HG03064 (cell line): ENCODE data around the gene RRP7A.
A peak's percentile ranks its signal among the peaks of the same experiment; 100 is the strongest.
"Not testable (repeated sequence)": the region's sequence is repeated elsewhere in the genome, so short reads cannot be mapped to it uniquely, and the experiment has no call there.

Source experiments
- ATAC-seq: cut with Tn5 transposase; IDR thresholded peaks from one replicate; pipeline ENCODE4 v1.9.1; 2021; ENCODE audit warnings: low read depth; ENCODE audit not compliant: unreplicated experiment

The RRP7A gene

DNA sequence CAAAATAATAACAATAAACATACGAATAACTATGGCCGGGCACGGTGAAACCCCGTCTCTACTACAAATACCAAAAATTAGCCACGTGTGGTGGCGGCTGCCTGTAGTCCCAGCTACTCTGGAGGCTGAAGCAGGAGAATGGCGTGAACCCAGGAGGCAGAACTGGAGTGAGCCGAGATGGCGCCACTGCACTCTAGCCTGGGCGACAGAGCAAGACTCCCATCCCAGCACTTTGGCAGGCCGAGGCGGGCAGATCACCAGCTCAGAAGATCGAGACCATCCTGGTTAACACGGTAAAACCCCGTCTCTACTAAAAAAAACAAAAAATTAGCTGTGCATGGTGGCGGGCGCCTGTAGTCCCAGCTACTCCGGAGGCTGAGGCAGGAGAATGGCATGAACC is 17.0 kb upstream of the RRP7A start:
- ATAC-seq = not testable (repeated sequence)

DNA sequence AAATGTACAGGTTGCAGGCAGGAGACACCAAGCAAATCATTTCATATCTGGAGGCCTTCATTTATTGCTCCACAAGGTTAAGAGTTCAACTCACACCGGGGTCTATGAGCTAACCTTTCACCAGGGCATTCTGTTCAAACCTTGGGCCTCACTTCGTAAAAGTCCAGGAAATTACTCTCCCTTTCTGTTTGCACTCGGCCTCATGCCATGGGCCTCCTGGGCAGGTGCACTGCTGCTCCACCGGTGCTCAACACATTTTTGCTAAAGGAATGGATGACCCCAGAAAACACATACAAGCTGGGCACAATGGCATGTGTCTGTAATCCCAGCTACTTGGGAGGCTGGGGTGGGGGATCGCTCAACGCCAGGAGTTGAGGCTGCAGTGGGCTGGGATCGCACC is 16.6 kb upstream of the RRP7A start:
- ATAC-seq = no peak

DNA sequence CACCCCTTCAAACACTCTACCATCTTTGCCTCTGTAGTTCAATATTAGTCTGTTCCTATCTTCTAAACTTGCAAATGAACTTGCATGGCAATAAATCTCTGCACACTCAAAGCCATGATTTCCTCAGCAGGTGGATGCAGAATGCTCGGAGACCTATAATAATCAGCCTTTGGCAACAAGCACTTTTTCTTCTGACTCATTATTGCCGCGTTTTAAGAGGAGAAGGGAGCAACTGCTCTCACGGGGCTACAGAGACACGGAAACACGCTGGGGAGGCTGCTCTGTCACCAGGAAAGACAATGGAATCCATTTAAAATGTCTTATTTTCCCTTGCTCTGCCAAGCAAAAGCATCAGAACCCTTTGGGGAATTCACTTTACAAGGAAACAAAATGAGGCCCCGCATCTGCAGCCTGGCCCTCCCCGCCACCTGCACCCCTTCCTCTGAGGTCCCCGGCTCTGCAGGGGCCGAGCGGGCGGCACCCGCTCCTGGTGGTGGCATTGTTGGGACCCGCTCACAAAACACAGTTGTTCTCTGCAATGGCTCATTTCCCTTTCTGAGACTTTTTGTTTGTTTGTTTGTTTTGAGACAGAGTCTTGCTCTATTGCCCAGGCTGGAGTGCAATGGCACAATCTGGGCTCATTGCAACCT is 15.6 kb upstream of the RRP7A start:
- not testable (repeated sequence) for ATAC-seq

DNA sequence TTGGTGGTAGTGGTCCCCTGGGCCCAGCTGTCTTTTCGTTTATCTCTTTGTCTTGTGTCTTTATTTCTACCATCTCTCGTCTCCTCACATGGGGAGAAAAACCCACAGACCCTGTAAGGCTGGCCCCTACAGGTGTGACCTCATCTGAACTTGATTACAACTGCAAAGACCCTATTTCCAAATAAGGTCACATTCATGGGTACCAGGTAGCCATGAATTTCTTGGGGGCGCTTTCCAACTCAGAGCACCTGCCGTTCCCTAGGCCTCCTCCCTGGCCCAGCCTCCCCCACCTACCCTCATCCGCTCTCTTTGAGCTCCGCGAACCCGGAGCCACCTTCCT is 14.0 kb upstream of the RRP7A start:
- no peak for ATAC-seq

DNA sequence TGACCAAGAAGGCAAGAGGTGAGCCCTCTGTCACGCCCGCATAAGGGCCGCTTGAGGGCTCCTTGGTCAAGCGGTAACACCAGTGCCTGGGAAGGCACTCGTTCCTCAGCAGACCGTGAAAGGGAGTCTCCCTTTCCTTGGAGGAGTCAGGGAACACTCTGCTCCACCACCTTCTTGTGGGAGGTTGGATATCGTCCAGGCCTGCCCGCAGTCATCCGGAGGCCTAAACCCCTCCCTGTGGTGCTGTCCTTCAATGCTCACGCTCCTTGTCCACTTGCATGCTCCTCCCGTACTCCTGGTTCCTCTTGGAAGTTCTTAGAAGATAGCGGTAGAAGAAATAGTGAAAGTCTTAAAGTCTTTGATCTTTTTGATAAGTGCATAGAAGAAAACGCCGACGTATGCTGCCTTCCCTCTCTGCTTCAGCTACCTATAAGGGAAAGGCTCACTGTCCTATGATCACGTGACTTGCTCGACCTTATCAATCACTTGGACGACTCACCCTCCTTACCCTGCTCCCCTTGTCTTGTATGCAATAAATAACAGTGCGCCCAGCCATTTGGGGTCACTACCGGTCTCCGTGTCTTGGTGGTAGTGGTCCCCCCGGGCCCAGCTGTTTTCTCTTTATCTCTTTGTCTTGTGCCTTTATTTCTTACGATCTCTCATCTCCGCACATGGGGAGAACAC is 11.9 kb upstream of the RRP7A start:
- ATAC-seq = not testable (repeated sequence)

DNA sequence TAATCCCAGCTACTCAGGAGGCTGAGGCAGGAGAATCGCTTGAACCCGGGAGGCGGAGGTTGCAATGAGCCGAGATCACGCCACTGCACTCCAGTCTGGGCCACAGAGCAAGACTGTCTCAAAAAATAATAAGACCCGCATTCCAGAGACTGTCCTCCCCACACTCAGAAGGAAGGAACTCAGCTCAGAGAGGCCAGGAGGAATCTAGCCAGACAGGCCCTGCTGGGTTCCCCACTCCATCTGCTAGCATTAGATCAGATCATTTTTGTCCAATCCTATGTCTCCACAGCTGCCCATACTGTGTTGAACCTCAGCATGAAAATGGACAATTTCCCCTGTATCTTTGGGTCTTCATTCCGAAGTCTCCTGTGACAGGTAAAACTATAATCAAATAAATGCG is 9.8 kb upstream of the RRP7A start:
- not testable (repeated sequence) for ATAC-seq

DNA sequence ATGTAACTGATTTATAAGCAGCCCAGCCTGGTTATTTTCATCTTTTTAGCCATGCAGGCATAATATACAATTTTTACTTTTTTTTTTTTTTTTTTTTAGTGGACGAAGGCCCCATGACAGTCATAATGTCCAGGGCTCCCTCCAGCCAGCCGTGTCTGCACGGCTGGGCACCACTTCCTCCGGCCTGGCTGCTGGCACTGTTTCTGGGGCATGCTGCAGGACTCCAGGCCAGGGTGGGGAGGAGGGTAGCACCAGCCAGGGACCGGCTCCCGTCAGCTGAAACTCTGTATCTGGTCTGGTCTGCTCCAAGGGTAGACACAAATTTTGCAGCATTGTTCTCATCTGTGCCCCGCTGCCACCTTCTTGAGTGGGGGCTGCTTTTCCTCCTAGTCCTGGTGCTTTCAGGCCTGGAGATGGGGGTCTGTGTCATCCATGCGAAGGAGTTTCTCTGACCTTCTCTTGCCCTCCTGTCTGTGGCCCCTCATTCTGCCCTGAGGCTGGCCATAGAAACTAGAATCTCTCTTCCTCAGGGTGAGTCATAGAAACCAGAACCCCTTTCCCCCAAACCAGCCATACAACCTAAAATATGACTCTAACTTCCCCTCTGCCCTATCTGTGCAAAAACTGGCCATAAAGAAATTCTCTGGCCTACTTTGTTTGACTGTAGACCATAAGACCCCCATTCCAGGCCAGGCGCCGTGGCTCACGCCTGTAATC is 9.2 kb upstream of the RRP7A start:
- ATAC-seq = peak; percentile 48

DNA sequence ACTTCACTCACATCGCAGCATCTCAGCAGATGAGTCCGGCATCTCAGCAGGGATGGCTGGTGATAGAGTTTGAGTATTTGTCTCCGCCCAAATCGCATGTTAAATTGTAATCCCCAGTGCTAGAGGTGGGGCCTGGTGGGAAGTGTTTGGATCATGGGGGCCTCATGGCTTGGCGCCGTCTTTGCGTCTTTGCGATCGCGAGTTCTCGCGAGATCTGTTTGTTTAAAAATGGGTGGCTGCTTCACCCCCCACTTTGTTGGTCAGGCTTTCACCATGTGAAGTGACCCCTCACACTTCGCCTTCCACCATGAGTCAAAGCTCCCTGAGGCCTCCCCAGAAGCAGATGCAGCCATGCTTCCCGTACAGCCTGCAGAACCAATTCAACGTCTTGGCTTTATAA is 3.0 kb upstream of the RRP7A start:
- no peak for ATAC-seq

DNA sequence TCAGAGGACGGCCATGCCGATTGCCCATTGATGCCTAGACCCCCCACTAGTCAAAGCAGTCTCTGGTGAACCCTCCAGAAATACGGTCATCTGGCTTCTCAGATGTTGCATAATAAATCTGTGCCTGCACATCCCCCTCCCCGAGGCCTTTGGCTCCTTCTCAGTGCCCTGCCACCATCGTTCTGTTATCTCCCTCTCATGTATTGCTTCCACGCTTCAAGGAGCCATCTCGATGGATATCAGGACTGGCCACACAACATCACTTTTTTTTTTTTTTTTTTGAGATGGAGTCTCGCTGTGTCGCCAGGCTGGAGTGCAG is 1.6 kb upstream of the RRP7A start:
- no peak for ATAC-seq

DNA sequence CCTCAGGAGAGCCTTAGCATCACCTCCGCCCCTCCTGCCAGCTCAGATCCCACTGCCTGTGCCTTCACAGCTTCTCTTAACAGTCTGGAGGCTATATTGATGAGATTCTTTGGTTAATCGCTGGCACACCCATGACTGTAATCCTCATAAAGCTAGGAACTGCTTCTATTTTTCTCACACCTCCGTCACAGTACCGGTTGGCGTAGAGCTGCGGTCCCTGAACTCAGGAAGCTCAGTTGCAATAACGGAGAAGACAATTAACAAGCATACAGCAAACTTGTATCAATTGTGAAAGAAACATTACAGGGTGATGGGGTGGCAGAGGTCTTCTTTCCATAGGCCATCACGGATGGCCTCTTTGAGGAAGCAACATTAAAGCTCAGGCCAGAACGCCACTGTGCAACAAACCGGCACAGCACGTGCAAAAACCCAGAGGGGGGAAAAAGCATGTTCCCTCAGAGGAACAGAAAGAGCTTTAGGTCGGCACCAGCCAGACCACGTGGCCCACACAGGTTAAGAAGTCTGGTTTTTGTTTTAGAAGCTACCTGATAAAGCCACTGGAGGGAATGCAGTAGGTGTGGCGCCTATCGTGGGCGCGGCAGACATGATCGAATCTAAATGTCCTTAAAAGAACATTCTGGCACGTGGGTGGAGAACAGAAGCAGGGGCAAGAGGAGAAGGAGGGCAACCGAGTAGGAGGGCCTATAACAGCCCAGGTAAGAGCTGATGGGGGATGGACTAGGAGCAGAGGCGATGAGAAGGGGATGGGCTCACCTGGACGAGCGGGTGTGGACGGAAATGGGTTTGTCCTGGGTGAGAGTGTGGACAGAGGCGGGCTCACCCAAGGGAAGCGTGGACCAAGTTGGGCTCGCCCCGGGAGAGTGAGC is 715 bp downstream of the RRP7A start:
- ATAC-seq = peak; percentile 11

DNA sequence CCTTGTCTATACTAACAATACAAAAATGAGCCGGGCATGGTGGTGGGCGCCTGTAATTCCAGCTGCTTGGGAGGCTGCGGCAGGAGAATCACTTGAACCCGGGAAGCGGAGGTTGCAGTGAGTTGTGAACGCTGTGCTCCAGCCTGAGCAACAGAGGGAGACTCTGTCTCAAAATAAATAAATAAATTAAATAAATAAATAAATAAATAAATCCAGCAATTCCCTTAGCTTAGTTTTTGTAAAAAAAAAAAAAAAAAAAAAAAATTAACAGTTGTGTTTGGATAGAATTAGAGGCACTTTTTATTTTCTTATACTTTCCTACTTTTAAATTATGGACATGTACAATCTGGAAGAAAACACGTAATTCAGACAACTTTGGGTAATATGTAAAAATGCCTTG is 2.5 kb downstream of the RRP7A start:
- not testable (repeated sequence) for ATAC-seq

DNA sequence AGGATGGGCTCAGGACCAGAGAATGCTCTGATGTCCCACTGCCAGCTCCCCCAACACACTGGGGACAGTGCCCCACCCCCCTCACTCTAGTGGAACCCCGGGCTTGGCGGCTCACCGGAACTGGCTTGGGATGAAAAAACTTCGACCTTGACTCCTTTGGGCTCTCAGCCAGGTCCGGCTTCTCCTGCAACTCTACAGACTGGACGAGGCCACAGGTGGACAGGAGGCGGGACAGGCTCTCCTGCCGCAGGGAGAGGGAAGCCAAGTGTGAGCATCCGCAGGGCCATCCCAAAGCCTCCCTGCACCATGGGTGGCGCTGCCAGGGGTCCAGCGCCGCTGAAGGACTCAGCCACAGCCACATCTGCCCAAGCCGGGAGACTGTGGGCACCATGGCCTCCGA is 3.7 kb downstream of the RRP7A start:
- ATAC-seq = no peak

DNA sequence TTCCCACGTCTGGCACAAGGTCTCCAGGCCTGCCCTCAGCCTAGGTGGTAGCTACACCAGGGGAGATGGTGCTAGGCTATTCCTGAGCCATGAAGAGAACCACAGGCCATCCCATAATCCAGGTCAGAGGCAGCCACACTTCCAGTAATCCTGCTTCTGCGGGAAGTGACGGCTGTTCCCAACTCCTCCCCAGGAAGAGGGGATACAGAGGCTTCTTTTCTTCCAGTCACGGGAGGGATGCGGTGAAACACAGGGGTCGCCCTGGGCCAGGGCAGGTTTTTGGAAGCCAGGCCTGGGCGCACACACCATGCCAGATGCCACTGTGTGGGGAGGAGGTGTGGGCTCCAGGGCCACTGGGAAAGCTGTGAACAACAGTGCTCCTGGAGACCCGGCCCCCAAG is 4.3 kb downstream of the RRP7A start:
- ATAC-seq = not testable (repeated sequence)

DNA sequence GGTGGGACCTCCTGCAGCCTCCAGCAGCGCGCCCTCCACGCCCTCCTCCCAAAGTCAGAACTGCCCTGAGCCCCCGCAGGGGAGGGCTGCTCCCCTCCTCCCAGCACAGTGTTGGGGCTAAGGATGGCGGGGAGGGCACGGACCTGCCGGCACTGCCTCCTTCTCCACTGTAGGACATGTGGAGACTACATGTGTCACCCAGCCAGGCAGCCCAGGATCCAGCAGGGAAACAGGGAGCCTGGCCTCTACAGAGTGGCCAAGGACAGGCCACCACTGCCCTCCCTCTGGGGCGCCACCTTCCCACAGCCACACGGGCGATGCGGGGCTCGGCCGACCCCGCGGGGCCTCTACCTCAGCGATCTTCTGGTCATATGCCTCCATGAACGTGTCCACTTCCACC is 5.3 kb downstream of the RRP7A start:
- not testable (repeated sequence) for ATAC-seq

DNA sequence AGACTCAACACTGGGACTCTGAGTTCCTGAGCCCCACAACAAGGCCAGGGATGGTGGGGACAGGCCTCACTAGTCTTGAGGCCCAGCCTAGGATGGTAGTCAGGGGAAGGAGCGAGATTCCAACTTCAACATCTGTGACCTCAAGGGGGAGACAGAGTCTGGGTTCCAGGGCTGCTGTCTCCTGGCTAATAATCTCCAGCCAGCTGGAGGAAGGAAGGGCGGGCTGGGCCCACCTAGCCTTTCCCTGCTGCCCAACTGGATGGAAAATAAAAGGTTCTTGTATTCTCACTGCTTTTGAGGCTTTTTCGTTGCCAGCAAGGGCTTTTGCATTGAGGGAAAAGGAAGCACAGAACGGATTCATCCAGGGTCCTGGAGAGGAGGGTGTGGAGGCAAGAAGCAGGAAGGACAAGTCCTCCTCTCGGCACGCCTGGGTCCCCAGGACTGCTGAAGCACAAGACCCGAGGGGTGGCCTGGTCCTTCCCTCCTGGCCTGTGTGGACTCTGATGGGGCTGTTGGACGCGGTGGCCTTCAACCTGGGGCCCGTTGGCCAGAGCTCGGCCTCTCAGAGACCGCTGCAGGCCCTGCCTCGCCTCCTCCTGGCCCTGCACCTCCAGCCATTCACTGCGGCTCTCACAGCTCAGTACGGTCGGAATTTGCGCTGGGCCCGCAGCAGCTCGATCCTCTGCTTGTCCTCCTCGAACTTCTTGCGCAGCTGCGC is 7.2 kb downstream of the RRP7A start:
- ATAC-seq = not testable (repeated sequence)

DNA sequence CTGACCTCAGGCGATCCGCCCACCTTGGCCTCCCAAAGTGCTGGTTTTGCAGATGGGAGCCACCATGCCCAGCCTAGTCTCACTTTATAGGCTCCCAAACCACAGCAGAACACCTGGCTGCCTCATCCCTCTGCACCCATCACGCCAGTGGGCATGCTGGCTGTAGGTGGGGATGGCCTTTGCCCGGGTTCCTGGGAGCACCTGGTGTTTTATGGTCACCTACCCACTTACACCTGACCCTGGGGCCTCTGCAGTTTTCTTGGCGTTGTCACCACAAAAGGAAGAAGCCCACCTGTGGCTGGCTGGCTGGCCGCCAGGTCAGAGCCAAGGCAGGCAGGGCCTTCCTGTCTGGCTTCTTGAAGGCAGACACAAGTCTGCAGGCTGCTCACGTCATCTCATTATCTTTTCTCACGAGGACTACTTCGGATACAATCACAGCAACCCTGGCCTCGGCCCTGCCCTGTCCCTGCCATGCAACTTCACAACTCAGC is 8.2 kb downstream of the RRP7A start:
- ATAC-seq = no peak

DNA sequence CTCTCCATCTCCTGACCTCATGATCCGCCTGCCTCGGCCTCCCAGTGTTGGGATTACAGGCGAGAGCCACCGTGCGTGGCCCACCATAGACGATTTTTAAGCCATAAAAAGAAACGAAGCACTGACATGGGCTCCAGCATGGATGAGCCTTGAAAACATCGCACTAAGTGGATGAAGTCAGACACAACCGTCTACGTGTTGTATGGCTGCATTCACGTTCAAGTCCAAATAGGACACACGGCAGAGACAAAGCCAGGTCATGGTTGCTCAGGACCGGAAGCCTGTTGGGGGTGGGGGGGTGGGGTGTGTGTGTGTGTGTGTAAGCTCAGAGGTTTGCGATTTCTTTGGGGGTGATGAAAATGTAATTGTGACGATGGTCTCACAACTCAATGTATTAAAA is 10.0 kb downstream of the RRP7A start:
- no peak for ATAC-seq

DNA sequence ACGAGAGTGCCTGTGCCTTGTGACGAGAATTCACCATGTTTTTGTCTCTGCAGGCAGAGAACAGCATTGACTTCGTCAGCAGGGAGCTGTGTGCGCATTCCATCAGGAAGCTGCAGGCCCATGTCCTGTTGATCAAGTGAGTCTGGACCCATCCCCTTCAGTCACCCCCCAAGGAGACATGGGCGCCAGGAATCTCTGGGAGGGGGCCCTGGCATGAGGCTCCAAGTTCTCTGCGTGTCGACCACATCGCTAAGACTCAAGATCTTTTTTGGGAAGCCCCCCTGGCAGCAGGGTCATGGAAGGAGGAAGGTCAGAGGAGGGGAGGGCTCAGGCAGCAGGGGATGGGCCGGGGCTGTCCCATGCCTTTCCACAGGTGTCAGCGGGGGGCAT is 10.6 kb downstream of the RRP7A start:
- ATAC-seq = not testable (repeated sequence)

DNA sequence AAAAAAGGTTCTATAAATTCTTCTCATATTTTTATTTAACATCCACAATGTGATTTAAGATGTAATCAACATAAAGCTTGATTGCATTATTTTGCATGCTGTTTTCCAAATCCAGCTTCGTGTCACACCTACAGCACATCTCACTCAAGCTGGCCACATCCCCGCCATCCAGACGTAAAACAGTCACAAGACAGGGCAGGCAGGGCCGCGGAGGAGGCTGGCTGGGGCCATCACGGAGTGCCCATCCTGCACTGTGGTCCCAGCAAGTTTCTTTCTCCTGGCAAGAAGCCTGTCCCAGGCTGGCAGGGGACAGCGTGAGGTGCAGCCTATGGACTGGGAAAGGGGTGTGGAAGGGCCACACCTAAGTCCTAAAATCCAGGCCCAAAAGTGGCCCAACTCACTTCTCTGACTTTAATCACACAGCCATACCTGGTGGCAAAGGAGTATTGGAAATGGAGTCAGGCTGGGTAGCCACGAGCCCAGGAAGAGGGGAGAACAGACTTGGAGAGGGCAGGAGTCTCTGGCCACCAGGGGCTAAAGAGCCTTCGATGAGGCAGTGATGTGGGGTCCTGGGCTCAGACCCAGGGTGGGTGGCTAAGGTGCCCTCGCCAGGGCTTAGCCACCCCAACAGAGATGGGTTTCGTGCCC is 11.1 kb downstream of the RRP7A start:
- not testable (repeated sequence) for ATAC-seq

DNA sequence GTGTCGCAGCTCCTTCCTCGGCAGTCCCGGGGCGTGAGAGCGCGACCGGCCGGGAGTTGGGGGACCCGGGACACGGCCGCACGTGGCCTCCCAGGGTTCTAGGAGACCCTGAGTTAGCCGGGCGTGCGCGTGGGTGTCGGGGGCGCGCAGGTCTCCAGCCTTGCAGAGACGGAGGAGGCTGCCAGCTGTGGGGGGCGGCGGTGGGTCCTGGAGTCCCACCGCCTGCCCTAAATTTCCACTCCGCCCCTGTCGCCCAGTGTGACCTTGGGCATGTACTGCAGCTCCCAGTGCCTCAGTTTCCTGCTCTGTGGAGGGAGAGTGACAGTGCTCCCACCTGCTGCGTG is 18.8 kb downstream of the RRP7A start:
- no peak for ATAC-seq
